B cell (primary cell): Measurements from ENCODE around the gene CD72. TPM values are rescaled to one million over a fixed set of nuclear protein-coding genes. Genes with fewer than 3 reads are reported as not detected.

Source experiments
- ATAC-seq: fragments of 200-7000 bp; cut with Tn5 transposase; one replicate; pipeline ENCODE4 v1.10.0; 2021; ENCODE audit warnings: low read depth, mild to moderate bottlenecking, moderate number of reproducible peaks, moderate library complexity
- CTCF ChIA-PET: fragments of 350-600 bp; sonication (Branson Sonifier 250); formaldehyde crosslinking; loops from one replicate; lab custom pipeline; 2021; ENCODE audit warnings: antibody characterized with exemption, inconsistent platforms; lab: Charles Lee
- POLR2A ChIA-PET: fragments of 350-600 bp; sonication (Branson Sonifier 250); formaldehyde crosslinking; loops from one replicate; lab custom pipeline; 2021; ENCODE audit warnings: antibody characterized with exemption; lab: Charles Lee
- DNase-seq: peaks from one replicate; pipeline ENCODE4 v3.0.0; 2013
- H2AFZ ChIP-seq: 2 replicates; pipeline ENCODE4 v1.6.1; 2012; ENCODE audit warnings: mild to moderate bottlenecking, low read depth, low read length; ENCODE audit not compliant: insufficient read depth, poor library complexity, severe bottlenecking
- H3K27ac ChIP-seq, 2 donors: 1 replicate in 1 of 2; 2 replicates in 1 of 2; pipeline ENCODE4 v1.5.1; 2012 to 2013; ENCODE audit warnings: low read length in 2 of 2, mild to moderate bottlenecking in 2 of 2, moderate library complexity in 1 of 2
- H3K27me3 ChIP-seq, 4 experiments: fragments of 200-600 bp in 1 of 4; sonication (generic) in 1 of 4; replicated peaks in 1 of 4; 1 replicate in 2 of 4; 2 replicates in 2 of 4; pipeline versions ENCODE4 v1.6.1 to v1.7.0; 2013 to 2016; ENCODE audit warnings: low read length in 3 of 4, mild to moderate bottlenecking in 2 of 4, mixed read lengths in 1 of 4, moderate library complexity in 1 of 4; ENCODE audit not compliant: insufficient read depth in 4 of 4, control insufficient read depth in 3 of 4; ENCODE audit errors: control extremely low read depth in 1 of 4
- H3K36me3 ChIP-seq, 2 experiments: replicated peaks in 1 of 2; 1 replicate in 1 of 2; 2 replicates in 1 of 2; pipeline versions ENCODE4 v1.6.1 to v1.7.1; 2013; ENCODE audit warnings: low read length in 1 of 2; ENCODE audit not compliant: insufficient read depth in 2 of 2, control insufficient read depth in 1 of 2; ENCODE audit errors: control extremely low read depth in 1 of 2, extremely low read depth in 1 of 2
- H3K4me1 ChIP-seq, 2 donors: fragments of 200-600 bp in 1 of 2; sonication (generic) in 1 of 2; 1 replicate in 1 of 2; 2 replicates in 1 of 2; pipeline versions ENCODE4 v1.5.1 to v1.6.1; 2013 to 2017; ENCODE audit warnings: low read length in 2 of 2; ENCODE audit not compliant: control insufficient read depth in 2 of 2, insufficient read depth in 2 of 2
- H3K4me2 ChIP-seq: replicated peaks from 2 replicates; pipeline ENCODE3; 2012; ENCODE audit warnings: mild to moderate bottlenecking, low read depth, low read length; ENCODE audit not compliant: poor library complexity, severe bottlenecking
- H3K4me3 ChIP-seq, 5 experiments: fragments of 200-600 bp in 1 of 5; sonication (generic) in 1 of 5; 1 replicate in 3 of 5; 2 replicates in 2 of 5; pipeline versions ENCODE4 v1.5.1 to v1.7.0; 2011 to 2016; ENCODE audit warnings: low read length in 4 of 5, mild to moderate bottlenecking in 4 of 5, low read depth in 2 of 5, control low read depth in 1 of 5, moderate library complexity in 1 of 5; ENCODE audit not compliant: insufficient read depth in 1 of 5; ENCODE audit errors: control extremely low read depth in 1 of 5, extremely low read depth in 1 of 5
- H3K79me2 ChIP-seq: fragments of 200-600 bp; sonication (generic); one replicate; pipeline ENCODE4 v1.6.0; 2016; ENCODE audit warnings: low read length; ENCODE audit not compliant: control insufficient read depth, insufficient read depth
- H3K9ac ChIP-seq: fragments of 200-600 bp; sonication (generic); 2 replicates; pipeline ENCODE4 v1.6.1; 2017; ENCODE audit warnings: mild to moderate bottlenecking, low read length, moderate library complexity
- H3K9me3 ChIP-seq, 3 donors: one replicate each; pipeline versions ENCODE4 v1.6.1 to v1.7.1; 2013; ENCODE audit warnings: low read length in 2 of 3; ENCODE audit not compliant: control insufficient read depth in 2 of 3, insufficient read depth in 1 of 3; ENCODE audit errors: control extremely low read depth in 1 of 3
- H4K20me1 ChIP-seq: 2 replicates; pipeline ENCODE4 v1.6.0; 2012; ENCODE audit warnings: mild to moderate bottlenecking, low read length; ENCODE audit not compliant: insufficient read depth, control insufficient read depth, poor library complexity, severe bottlenecking
- H3K27ac Mint-ChIP-seq: one replicate; pipeline ENCODE4 v1.8.0; 2021; ENCODE audit warnings: mixed read lengths
- H3K27me3 Mint-ChIP-seq: one replicate; pipeline ENCODE4 v1.8.0; 2021; ENCODE audit warnings: mixed read lengths
- H3K4me1 Mint-ChIP-seq: one replicate; pipeline ENCODE4 v1.8.0; 2021; ENCODE audit warnings: mixed read lengths
- H3K4me3 Mint-ChIP-seq: one replicate; pipeline ENCODE4 v1.8.0; 2021; ENCODE audit warnings: mixed read lengths
- H3K9me3 Mint-ChIP-seq: one replicate; pipeline ENCODE4 v1.8.0; 2022; ENCODE audit warnings: mixed read lengths; ENCODE audit not compliant: insufficient read depth
- EZH2 ChIP-seq: IDR thresholded peaks from 2 replicates; pipeline ENCODE4 v1.6.1; 2012; ENCODE audit warnings: borderline replicate concordance, low read depth, mild to moderate bottlenecking, moderate library complexity, low read length; ENCODE audit not compliant: insufficient read depth, poor library complexity, severe bottlenecking
- WGBS: methylation state at CpG from one replicate; pipeline ENCODE4 v1.1.5; 2013; ENCODE audit warnings: missing lambda C conversion rate; ENCODE audit not compliant: insufficient coverage; 5-methylcytosine and 5-hydroxymethylcytosine counted together
- intact Hi-C: fragments of 100-400 bp; cut with micrococcal nuclease; formaldehyde crosslinking; loops from one replicate; pipeline ENCODE4 v1.10.0; 2022
- polyA plus RNA-seq: library from polyadenylated mRNA; depleted of rRNA; stranded (reverse); fragments of >200 nt; gene quantifications from 2 replicates; pipeline ENCODE4 v1.2.3, GENCODE V29; 2012
- total RNA-seq, 2 donors: library from RNA; stranded (reverse); fragments of 120-200 nt in 1 of 2; gene quantifications; 1 replicate in 1 of 2; 2 replicates in 1 of 2; pipeline versions ENCODE4 v1.2.3 to v1.2.4, GENCODE V29; 2013 to 2022
- TF ChIP-seq, protein P1 (sequence below): fragments of 200-600 bp; IDR thresholded peaks from one replicate; pipeline ENCODE4 v1.8.0; 2022; ENCODE audit warnings: antibody characterized with exemption, mild to moderate bottlenecking

Gene CD72
- total and polyA plus RNA-seq, 2 donors (not counting 1 experiment from before 2014, with no cell fraction given), result 94.6 to 436 TPM

DNA sequence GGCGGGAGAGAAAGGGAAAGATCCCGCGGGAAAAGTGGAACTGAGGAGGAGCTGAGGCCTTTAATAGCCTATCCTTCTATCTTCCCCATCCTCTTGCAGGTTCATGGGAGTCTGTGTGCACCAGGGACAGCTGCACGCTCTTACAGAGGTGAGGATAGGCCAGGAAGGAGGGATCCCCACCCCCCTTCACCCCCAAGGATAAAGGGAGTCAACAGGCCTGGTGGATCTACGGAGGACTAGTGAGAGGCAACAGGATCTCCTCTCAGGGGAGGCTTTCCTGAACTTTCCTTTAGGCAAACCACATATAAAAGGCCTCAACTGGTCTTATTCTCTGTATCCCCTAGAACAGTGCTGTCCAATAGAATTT lies 12.1 kb downstream of the CD72 start:
- H2AFZ ChIP-seq, result no peak overlapping the region
- H3K9me3 ChIP-seq, result no peaks in the 10 kb centered on the region
- ATAC-seq (no peak), DNase-seq (no peak)
- H3K4me1 ChIP-seq, result peaks cover 24 to 56% of the 10 kb centered on the region in 2 donors
- POLR2A ChIA-PET, result interaction anchor here (0.6 to 3.6 kb wide), 5 partner anchors 12 to 208 kb away, joined by 3 to 30 read pairs (median 11); partner anchors contain the start of genes CCDC107, CD72, CREB3 and HINT2
- TF ChIP-seq EZH2, result no peak
- CTCF ChIA-PET, result interaction anchor here (1.2 to 3.5 kb wide), 3 partner anchors 12 to 182 kb away, joined by 3 to 49 read pairs (median 17); partner anchors contain the start of genes CCDC107, CD72 and RMRP
- peak overlapping the region; percentile 76 for H3K9ac ChIP-seq
- H3K27me3 ChIP-seq, result no peaks in the 10 kb centered on the region
- peak overlapping the region; percentile 53 to 73 for H3K27ac ChIP-seq
- H3K4me3 ChIP-seq, result peak overlapping the region; percentile 13 to 84 (median 65)
- peaks cover 50% of the 10 kb centered on the region for H4K20me1 ChIP-seq
- peaks cover 24% of the 10 kb centered on the region for H3K79me2 ChIP-seq
- Mint-ChIP-seq H3K27me3 (no peaks in the 10 kb centered on the region), H3K4me1 (peaks cover 37% of the 10 kb centered on the region), H3K9me3 (no peaks in the 10 kb centered on the region), H3K4me3 (peak overlapping the region; percentile 85), H3K27ac (peak overlapping the region; percentile 82)
- H3K36me3 ChIP-seq, result peaks cover 13 to 38% of the 10 kb centered on the region in 2 experiments
- peak overlapping the region; percentile 96 for H3K4me2 ChIP-seq
- intact Hi-C loops, result no loop called here
- no CpG with 5 or more reads among the region's 5 CpGs for WGBS

- peak overlapping the region; percentile 96 for H3K4me2 ChIP-seq
- DNase-seq, result peak; percentile 68
- H3K4me1 ChIP-seq, result peaks cover 21 to 50% of the 10 kb centered on the region in 2 donors
- TF ChIP-seq EZH2, result no peak
- TF ChIP-seq, protein P1, sequence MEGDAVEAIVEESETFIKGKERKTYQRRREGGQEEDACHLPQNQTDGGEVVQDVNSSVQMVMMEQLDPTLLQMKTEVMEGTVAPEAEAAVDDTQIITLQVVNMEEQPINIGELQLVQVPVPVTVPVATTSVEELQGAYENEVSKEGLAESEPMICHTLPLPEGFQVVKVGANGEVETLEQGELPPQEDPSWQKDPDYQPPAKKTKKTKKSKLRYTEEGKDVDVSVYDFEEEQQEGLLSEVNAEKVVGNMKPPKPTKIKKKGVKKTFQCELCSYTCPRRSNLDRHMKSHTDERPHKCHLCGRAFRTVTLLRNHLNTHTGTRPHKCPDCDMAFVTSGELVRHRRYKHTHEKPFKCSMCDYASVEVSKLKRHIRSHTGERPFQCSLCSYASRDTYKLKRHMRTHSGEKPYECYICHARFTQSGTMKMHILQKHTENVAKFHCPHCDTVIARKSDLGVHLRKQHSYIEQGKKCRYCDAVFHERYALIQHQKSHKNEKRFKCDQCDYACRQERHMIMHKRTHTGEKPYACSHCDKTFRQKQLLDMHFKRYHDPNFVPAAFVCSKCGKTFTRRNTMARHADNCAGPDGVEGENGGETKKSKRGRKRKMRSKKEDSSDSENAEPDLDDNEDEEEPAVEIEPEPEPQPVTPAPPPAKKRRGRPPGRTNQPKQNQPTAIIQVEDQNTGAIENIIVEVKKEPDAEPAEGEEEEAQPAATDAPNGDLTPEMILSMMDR, result no peak
- H3K27ac Mint-ChIP-seq, result peak overlapping the region; percentile 82
- H3K9me3 ChIP-seq, result no peaks in the 10 kb centered on the region
- peak; percentile 1 for ATAC-seq
- H3K27me3 Mint-ChIP-seq, result no peaks in the 10 kb centered on the region
- no peaks in the 10 kb centered on the region for H3K9me3 Mint-ChIP-seq
- H3K4me3 ChIP-seq, result peak overlapping the region; percentile 13 to 84 (median 65)
- peak overlapping the region; percentile 85 for H3K4me3 Mint-ChIP-seq
- peak overlapping the region; percentile 76 for H3K9ac ChIP-seq
- H3K4me1 Mint-ChIP-seq, result peaks cover 34% of the 10 kb centered on the region
- peak overlapping the region; percentile 70 for H2AFZ ChIP-seq
- ChIA-PET POLR2A (interaction anchor here (0.6 to 3.6 kb wide), 7 partner anchors 13 to 209 kb away, joined by 3 to 30 read pairs (median 11); partner anchors contain the start of genes CCDC107, CD72, CREB3 and HINT2), CTCF (interaction anchor here (0.9 to 3.5 kb wide), 5 partner anchors 12 to 183 kb away, joined by 3 to 49 read pairs (median 17); partner anchors contain the start of genes CCDC107, CD72 and RMRP)
- peaks cover 19% of the 10 kb centered on the region for H3K79me2 ChIP-seq
- H3K27me3 ChIP-seq, result no peaks in the 10 kb centered on the region
- peaks cover 44% of the 10 kb centered on the region for H4K20me1 ChIP-seq
- intact Hi-C loops, result no loop called here
- peaks cover 11 to 36% of the 10 kb centered on the region in 2 experiments for H3K36me3 ChIP-seq
- peak overlapping the region; percentile 53 to 73 for H3K27ac ChIP-seq
- under 1% methylated on average over 74 of the region's 76 CpGs for WGBS
These were observed 12.7 kb downstream of the CD72 start for GRCh38 chr9:35605351-35606137.
